COLO829 (cell line): Measurements from ENCODE around the gene HDAC8.
"Not testable (repeated sequence)": the region's sequence is repeated elsewhere in the genome, so short reads cannot be mapped to it uniquely, and the experiment has no call there.

ENCODE experiments used
- DNase-seq: peaks from one replicate; pipeline ENCODE4 v3.0.0; 2012; ENCODE audit warnings: low spot score

HDAC8 gene

DNA sequence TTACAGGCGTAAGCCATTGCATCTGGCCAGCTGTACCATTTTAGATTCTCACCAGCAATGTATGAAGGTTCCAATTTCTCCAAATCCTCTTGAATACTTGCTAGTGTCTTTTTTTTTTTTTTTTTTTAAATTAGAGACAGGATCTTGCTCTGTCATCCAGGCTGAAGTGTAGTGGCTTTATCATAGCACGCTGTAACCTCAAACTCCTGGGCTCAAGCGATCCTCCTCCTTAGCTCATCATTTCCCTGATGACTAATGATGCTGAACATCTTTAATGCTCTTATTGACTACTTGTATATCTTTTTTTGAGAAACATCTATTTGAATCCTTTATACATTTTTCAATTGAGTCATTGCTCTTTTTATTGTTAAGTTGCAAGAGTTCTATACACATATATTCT lies 40.3 kb downstream of the HDAC8 start:
- DNase-seq, result no peak

DNA sequence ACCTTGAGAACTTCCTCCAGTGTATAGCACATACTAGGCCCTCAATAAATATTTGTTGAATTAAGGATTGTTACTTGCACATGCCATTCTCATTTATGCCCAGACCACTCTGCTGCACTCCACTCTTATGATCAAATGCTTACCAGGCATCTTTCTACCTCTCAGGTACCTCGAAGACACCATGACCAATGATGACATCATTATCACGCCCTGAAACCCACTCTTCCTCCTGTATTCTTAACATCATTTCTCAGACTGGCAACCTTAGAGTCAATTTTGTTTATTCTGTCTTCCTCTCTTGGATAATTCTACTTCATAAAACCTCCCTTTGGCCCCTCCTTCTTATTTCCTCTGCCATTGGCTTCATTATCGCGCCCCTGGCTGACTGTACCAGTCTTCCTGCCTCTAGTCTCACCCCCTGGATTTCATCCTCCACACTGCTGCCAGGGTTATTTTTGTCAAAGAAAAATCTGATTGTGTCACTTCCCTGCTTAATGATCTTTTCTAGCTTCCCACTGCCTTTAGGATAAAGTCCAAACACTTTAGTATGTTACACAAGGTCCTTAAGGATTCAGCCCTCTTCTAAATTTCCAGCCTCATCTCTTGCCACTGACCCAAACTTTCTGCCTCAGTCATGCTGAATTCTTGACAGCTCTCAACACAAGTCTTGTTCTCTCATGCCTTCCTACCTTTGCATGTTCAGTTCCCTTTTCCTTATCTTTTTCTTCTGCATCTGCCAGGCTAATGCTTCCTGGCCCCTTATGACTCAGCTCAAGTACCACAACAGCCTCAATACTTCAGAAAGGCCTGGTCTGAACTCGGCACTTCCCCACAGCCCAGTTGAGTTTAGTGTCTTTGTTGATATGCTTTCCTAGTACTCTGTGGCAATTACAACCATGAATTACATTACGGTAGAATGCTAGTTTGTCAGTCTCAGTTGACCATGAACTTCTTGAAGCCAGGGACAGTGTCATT lies 45.8 kb downstream of the HDAC8 start:
- no peak for DNase-seq

- DNase-seq, result no peak
Measured at GRCh38 chrX:72498782-72499181, 73.9 kb downstream of the HDAC8 start.

GRCh38 chrX:72495046-72495445 lies 77.6 kb downstream of the HDAC8 start:
- no peak for DNase-seq

- DNase-seq, result no peak
Measured at GRCh38 chrX:72492499-72492898, 80.1 kb downstream of the HDAC8 start.

DNA sequence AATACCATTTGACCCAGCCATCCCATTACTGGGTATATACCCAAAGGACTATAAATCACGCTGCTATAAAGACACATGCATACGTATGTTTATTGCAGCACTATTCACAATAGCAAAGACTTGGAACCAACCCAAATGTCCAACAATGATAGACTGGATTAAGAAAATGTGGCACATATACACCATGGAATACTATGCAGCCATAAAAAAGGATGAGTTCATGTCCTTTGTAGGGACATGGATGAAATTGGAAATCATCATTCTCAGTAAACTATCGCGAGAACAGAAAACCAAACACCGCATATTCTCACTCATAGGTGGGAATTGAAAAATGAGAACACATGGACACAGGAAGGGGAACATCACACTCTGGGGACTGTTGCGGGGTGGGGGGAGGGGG lies 82.4 kb downstream of the HDAC8 start:
- not testable (repeated sequence) for DNase-seq

DNA sequence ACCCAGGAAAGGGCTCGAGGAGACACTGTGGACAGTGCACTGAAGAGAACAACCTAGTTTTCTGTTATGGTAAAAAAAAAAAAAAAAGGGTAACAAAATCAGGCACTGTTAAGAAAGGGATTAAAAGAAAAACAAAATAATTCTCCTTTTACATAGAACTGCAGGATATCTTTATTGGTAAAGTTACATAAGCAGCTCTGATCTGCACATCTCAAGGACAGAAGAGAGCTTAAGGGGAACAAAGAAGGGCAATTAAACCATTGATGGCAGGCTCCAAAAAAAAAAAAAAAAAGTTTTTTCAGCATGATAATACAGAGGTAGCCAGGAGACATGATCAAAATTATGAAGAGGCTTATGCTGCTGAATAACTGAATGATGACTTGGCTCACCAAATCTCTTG lies 85.0 kb downstream of the HDAC8 start:
- no peak for DNase-seq

- DNase-seq, result no peak
Measured at GRCh38 chrX:72479324-72480274, 93.0 kb downstream of the HDAC8 start.

- no peak for DNase-seq
Measured at GRCh38 chrX:72478853-72479252, 93.8 kb downstream of the HDAC8 start.

- no peak for DNase-seq
Measured at GRCh38 chrX:72478351-72478750, 94.3 kb downstream of the HDAC8 start.

GRCh38 chrX:72477781-72478181 lies 94.9 kb downstream of the HDAC8 start:
- DNase-seq, result no peak

DNA sequence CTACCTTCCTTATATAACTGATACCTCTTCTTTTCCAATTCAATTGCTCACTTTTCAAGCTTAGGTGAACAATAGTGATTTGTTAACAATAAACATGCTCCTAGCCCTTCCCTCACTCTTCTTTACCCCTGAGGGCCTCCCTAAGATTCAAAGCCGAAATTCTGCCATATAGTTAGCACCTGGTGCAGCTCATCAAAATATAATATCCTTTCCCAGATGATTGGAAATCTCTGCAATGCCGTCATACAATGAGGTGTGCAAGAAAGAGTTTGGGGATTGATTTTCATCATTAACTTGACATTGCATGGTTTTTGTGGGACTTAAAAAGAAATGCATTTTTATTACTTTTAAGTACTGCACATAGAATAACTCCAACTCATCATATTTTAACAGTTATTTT lies 95.3 kb downstream of the HDAC8 start:
- no peak for DNase-seq

GRCh38 chrX:72475952-72476668 lies 96.5 kb downstream of the HDAC8 start:
- DNase-seq, result no peak

- DNase-seq, result no peak
Measured at GRCh38 chrX:72475338-72475737, 97.3 kb downstream of the HDAC8 start.

GRCh38 chrX:72470532-72471223 lies 102.0 kb downstream of the HDAC8 start:
- DNase-seq, result no peak

GRCh38 chrX:72470117-72470516 lies 102.5 kb downstream of the HDAC8 start:
- DNase-seq, result no peak

DNA sequence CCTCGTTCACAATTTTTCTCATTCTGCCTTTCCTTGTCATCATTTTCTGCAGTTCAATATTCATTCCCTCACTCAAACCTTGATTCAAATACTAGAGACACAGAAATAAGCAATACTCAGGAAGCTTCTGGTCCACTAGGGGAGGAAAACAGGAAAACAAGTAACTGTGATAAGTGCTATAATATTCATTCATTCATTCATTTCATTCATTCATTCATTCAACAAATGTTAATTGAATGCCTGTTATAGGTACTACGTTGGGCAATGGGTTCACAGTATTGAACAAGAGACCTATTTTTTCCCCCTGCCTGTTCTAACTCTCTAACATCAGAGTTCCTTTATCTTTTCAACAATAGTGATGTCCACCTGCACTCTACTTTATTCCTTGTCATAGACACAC lies 104.0 kb downstream of the HDAC8 start:
- no peak for DNase-seq

GRCh38 chrX:72467135-72467534 lies 105.5 kb downstream of the HDAC8 start:
- no peak for DNase-seq

- DNase-seq, result no peak
Measured at GRCh38 chrX:72466493-72466892, 106.2 kb downstream of the HDAC8 start.

DNA sequence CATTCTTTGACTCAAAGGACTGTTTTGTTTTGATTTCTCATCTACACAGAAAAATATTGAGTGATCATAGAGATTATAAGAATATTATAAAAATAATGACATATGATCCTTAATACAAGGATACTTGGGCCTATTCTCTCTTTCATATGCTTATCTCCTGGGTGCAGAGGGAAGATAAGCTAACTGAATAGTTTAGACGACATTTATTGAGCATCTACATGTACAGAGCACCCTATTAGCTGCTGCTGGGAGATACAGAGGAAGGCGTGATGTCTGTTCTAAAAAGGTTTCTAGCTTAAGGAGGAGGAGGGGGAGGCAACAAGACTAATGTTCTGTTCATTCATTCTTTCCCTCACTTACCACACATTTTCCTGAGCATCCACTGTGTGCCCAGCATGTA lies 106.8 kb downstream of the HDAC8 start:
- DNase-seq, result no peak

- DNase-seq, result peak; percentile 78
Measured at GRCh38 chrX:72461766-72462165, 110.9 kb downstream of the HDAC8 start.
